ENCODE results near the gene RNASEL.

DNA sequence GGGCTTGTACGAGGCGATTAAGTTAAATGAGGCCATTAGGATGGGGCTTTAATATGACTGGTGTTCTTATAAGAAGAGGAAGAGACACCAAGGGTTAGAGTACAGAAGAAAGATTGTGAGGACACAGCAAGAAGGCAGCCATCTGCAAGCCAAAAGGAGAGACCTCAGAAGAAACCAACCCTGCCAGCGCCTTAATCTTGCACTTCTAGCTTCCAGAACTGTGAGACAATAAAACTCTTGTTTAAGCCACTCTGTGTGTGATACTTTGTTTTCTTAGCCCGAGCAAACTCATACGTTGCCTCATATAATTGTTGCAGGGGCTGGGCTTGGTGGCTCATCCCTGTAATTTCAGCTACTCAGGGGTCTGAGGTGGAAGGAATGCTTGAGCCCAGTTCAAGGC lies 48.7 kb upstream of the RNASEL start:
- TF ChIP-seq, protein P1, sequence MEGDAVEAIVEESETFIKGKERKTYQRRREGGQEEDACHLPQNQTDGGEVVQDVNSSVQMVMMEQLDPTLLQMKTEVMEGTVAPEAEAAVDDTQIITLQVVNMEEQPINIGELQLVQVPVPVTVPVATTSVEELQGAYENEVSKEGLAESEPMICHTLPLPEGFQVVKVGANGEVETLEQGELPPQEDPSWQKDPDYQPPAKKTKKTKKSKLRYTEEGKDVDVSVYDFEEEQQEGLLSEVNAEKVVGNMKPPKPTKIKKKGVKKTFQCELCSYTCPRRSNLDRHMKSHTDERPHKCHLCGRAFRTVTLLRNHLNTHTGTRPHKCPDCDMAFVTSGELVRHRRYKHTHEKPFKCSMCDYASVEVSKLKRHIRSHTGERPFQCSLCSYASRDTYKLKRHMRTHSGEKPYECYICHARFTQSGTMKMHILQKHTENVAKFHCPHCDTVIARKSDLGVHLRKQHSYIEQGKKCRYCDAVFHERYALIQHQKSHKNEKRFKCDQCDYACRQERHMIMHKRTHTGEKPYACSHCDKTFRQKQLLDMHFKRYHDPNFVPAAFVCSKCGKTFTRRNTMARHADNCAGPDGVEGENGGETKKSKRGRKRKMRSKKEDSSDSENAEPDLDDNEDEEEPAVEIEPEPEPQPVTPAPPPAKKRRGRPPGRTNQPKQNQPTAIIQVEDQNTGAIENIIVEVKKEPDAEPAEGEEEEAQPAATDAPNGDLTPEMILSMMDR (IDR thresholded peaks at IDR 0.05) = no peak
- TF ChIP-seq ZFX (IDR thresholded peaks at IDR 0.05; ENCODE audit: borderline replicate concordance) = no peak

Data from 22Rv1 (cell line).